Muscle of arm (tissue), 12 donors: ENCODE measurements around the gene SVEP1. TPM values are rescaled to one million over a fixed set of nuclear protein-coding genes. Genes with fewer than 3 reads are reported as not detected.
"Not testable (repeated sequence)": the region's sequence is repeated elsewhere in the genome, so short reads cannot be mapped to it uniquely, and the experiment has no call there.

ENCODE experiments used
- DNase-seq: peaks from one replicate; pipeline ENCODE4 v3.0.0-alpha.2; 2013
- polyA plus RNA-seq, 12 donors: library from polyadenylated mRNA; unstranded; fragments of 120-200 nt; gene quantifications; one replicate each; pipeline ENCODE4 v1.2.1, GENCODE V29; 2013; ENCODE audit not compliant: insufficient read length in 12 of 12

Gene SVEP1
- polyA plus RNA-seq, 12 donors = 15.1 to 40.3 (median 23.7) TPM; not detected in 1

DNA sequence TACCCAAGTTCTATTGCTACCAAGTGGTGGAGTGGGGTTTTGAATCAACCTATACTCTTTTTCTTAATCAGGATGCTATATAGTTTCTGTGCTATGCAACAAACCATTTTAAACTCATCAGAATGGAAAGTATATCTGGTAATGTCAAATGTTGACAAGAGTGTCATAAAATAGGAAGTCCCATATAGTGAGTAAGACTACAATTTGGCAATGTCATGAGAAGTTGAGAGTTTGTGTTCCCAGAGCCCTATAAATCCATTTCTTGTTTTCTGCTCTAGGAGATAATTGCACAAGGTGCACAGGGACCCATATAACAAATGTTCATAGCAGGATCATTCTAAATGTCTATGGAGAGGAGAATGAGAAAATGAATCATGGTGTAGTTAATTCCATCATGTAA, 132.1 kb downstream of the SVEP1 start:
- DNase-seq = no peak

DNA sequence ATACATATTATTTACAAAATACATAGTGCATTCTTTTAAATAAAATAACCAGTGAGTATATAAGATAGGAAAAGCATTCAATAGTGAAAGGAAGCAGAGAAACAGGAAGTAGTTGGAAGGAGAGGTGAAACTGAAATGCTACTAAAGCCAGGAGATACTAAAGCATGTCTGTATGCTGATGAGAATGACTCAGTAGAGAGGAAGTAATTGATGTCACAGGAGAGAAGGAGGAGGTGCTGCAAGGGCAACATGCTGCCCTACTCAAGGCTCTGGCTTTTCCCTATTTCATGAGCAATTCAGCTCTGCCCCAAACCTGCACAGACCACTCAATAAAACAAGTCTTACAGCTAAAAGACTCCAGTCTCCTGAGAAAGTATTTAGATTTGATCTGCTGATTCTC, 133.4 kb downstream of the SVEP1 start:
- DNase-seq = no peak

GRCh38 chr9:110444911-110445310, 134.6 kb downstream of the SVEP1 start:
- no peak for DNase-seq

DNA sequence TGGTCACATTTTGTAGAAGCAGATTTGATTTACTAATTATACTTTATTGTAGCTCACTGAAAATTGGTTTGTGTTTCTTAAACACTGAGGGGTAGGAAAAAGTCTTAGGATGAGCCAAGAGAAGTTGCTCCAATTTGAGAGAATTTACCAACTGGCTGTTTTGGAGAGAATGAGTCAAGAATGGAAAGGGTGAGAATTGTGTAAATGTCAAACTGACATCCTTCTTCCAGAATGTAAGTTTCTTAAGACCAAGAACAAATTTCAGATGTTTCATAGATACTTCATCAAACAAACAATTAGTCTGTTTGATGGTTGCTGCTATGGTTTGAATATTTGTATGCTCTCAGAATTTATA, 135.7 kb downstream of the SVEP1 start:
- DNase-seq = no peak

DNA sequence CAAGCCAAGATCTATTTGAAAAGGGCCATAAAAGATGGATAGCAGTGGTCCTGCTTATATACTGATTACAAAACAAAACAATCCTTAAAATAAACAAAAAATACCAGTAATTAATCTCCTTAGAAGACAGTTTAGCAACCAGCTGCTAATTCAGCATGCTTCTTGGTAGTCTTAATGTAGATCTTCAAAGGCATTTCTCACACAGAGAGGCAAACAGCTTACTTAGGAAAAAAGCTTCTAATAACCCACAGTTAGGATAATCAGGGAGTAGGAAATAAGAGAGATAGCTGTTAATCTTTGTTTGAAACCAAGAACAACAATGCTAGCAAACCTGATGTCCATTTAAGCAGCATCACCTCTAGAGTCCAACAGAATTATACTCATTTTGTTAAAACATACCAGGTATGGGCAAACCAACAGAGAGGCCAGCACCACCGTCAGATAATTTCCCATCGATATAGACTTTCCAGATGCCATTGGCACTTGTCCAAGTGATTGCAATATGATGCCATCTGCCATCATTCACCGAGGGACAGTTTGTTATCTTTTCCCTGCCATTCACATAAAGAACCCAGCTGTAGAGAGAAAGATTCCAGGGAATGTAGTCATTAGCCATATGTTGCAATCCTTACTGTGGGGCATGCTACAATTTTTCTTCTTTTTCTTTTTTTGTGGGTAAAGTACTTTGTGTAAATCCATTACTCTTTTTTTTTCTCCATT, 136.2 kb downstream of the SVEP1 start:
- no peak for DNase-seq

DNA sequence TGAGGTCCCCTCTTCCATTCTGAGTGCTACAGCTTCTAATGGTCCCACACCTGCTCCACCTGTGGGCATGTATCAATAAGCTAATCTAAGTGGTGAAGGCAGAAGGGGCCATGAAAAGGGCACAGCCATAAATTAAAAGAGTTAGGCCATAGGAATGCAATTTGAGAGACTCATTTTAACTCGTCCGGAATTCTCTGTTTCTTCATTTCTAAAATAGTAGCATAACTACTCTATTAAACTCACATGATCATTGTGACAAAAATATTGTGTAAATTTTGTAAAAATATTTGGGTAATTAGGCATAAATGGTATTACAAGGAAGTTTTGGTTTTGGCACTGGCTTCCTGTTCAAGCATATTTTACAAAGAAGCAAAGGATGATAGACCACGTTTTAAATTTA, 138.7 kb downstream of the SVEP1 start:
- no peak for DNase-seq

GRCh38 chr9:110440172-110440571, 139.4 kb downstream of the SVEP1 start:
- no peak for DNase-seq

DNA sequence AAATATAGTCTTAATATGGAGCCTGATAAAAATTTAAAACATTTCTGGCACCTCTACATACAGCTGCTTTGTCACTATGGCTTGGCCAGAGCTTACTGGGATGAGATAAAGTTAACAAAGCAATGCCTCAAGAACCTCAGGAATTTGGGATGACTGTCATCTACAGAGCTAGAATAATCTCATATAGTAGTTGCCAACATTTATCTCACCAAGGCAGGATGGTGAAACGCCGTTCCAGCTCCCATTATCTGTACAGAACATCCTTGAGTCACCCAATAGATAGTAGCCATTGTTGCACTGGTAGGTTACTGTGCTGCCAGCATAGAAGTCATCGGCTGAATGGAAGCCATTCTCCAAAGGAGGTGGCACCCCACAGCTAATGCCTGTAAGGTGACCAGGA, 147.3 kb downstream of the SVEP1 start:
- DNase-seq = no peak

DNA sequence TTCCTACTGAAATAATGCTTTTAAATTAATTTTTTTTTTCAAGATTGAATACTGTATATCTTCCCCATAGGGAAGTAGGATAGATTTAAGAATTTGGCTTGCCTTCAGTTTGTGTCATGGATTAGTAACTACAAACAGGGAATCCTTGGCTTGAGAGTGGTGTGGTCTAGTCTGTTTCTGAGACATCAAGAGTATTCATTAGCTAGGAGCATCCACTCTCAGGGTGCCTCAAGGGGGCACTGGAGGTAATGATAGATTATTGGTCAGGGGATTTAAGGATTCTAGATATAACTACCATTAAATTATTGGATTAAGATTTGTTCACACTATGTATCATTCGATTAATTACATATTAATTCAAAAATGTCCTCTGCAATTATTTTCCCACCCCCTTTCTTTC, 150.1 kb downstream of the SVEP1 start:
- DNase-seq = no peak

DNA sequence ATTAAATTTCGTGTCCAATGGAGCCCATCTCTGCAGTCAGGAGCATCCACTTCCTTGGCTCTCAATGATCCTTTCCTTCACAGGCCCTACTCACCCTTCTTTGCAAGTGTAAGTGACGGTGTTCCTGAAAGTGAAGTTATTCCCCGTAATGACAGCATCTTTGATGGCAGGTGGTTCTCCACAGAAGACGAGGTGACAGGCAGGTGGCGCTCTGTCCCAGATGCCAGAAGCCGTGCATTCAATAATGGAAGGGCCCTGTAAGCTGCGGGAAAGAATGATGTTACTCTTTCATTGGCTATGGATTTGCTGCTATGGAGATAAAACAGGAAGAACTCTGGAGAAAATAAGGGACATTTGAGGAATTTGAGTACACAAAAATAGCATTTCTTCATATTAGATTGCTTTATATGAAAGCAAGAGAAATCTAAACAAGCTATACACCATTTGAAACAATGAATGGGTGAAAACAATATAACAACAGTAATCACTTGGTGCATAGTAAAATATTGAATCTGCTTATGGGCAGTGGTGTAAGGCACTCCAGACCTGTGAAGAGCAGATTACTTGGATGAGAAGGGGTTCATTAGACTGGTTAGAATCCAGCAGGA, 151.9 kb downstream of the SVEP1 start:
- no peak for DNase-seq

- no peak for DNase-seq
Observed at GRCh38 chr9:110426052-110426709, 153.4 kb downstream of the SVEP1 start.

DNA sequence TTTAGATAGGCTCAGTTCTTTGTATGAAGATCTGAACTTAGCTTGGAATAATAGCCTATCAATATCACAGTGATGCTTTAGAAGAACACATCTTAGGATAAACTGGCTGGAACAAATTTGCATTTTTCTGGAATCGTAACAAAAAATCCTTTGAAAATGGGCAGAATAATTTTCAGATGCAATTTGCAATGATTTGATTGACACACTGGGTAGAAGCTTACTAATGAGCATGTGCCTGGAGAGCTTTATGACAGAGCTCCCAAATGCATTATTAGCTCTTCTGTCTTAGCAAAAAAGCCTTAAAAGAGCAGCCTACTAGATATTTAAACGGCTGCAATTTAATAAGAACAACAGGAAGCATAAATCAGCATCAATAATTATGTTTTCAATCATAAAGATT, 165.1 kb downstream of the SVEP1 start:
- DNase-seq = no peak

DNA sequence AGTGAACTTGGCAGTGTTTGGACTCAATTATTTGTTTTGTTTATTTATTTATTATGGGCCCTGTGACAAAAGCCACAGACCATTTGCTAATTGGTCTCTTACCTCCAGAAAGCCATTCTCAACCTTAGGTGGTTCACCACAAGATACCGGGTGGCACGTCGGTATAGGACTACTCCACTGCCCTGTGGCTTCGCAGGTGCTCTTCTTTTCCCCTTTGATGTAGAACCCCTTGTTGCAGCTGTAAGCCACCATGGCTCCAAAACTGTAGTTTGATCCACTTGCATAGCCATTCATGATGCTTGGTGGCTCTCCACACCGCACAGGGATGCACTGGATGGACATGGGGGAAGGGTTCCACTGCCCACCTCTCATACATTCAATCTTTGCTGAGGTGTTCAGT, 168.6 kb downstream of the SVEP1 start:
- no peak for DNase-seq

- no peak for DNase-seq
Observed at GRCh38 chr9:110408598-110408997, 170.9 kb downstream of the SVEP1 start.

- no peak for DNase-seq
Observed at GRCh38 chr9:110405858-110406443, 173.6 kb downstream of the SVEP1 start.

GRCh38 chr9:110404473-110404872, 175.1 kb downstream of the SVEP1 start:
- no peak for DNase-seq

- no peak for DNase-seq
Observed at GRCh38 chr9:110399983-110400382, 179.6 kb downstream of the SVEP1 start.

- not testable (repeated sequence) for DNase-seq
Observed at GRCh38 chr9:110398992-110399391, 180.5 kb downstream of the SVEP1 start.

DNA sequence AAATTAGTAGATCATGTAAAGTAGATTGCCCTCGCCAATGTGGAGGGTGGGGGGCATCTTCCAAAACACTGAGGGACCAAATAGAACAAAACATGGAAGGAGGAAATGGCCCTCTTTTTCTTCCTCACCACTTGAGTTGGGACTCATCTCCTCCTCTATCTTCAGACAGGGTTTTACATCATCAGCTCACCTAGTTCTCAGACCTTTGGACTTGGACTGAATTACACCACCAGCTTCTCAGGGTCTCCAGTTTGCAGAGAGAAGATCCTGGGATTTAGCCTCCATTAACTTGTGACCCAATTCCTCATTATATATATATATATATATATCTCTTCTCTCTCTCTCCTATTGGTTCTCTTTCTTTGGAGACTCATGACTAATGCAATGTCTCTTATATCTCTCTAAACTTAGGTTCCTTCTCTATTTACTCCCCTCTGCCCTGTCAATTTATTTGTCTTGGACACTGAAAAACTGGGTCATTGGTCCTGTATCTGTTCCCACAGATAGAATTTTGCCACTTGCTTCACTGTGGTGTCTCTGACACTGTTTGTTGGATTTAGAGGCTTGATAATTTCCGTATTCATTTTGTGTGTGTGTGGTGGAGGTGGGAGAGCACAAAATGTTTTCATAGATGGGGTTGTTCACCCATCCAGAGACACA, 187.6 kb downstream of the SVEP1 start:
- no peak for DNase-seq

DNA sequence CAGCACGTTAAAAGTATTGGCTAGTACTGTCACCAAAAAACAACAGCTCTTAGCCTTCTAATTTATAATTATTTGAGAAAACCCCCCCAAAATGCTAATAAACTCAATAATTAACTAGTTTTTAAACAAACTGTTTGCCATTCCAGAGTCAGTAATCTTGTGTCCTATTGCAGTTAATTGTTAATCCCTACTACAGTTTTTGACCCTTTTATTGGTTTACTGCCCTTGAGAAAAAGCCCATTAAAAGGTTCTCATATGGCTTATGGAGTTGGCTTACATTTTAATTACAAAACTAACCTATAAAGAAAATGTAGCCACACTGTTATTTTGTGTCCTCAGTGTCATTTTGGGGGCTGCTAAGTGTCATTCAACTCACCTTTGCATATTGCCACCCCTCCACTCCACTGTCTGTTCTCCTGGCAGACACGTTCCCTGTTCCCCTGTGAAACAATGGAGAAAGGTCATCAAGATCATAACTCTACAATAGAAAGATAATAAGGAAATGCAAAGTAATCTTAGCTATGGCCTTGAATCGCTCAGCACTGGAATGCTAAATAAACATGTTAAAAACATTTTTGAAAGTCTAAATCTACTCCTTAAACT, 190.3 kb downstream of the SVEP1 start:
- no peak for DNase-seq

DNA sequence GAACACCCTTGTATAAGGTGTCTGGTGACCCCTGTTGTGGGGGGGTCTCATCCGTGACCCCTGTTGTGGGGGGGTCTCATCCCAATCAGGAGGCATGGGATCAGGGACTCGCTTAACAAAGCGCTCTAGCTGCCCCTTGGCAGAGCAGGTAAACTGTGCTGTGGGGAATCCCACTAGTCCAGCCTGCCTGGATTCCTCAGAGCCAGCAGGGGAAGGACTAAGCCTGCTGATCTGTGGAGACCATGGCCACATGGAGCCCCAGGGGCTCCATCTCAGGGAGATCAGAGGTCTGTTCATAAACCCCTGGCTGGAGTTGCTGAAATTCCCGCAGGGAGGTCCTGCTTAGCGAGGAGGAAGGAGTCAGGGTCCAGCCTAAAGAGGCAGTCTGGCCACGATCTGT, 196.1 kb downstream of the SVEP1 start:
- DNase-seq = no peak

- no peak for DNase-seq
Observed at GRCh38 chr9:110382731-110383130, 196.8 kb downstream of the SVEP1 start.
